Ovary (tissue), 3 donors: ENCODE measurements around the gene OR4E2.

ENCODE experiments used
- EP300 ChIP-seq: sonication (generic); formaldehyde crosslinking; IDR thresholded peaks from one replicate; pipeline ENCODE4 v1.6.1; 2017; ENCODE audit warnings: antibody characterized with exemption
- TF ChIP-seq, protein P1 (sequence below), 3 donors: fragments of 450-650 bp in 2 of 3; fragments of 200-600 bp in 1 of 3; IDR thresholded peaks; one replicate each; pipeline versions ENCODE4 v1.5.1 to v1.8.0; 2016 to 2022; ENCODE audit warnings: antibody characterized with exemption in 3 of 3, mild to moderate bottlenecking in 1 of 3
- donor health status: DM: no; HTN: no; CAD: no.

GRCh38 chr14:21680072-21680471 lies 26.4 kb downstream of the OR4E2 start:
- TF ChIP-seq, protein P1, sequence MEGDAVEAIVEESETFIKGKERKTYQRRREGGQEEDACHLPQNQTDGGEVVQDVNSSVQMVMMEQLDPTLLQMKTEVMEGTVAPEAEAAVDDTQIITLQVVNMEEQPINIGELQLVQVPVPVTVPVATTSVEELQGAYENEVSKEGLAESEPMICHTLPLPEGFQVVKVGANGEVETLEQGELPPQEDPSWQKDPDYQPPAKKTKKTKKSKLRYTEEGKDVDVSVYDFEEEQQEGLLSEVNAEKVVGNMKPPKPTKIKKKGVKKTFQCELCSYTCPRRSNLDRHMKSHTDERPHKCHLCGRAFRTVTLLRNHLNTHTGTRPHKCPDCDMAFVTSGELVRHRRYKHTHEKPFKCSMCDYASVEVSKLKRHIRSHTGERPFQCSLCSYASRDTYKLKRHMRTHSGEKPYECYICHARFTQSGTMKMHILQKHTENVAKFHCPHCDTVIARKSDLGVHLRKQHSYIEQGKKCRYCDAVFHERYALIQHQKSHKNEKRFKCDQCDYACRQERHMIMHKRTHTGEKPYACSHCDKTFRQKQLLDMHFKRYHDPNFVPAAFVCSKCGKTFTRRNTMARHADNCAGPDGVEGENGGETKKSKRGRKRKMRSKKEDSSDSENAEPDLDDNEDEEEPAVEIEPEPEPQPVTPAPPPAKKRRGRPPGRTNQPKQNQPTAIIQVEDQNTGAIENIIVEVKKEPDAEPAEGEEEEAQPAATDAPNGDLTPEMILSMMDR (IDR thresholded peaks at IDR 0.05) = no peak
- TF ChIP-seq EP300 = no peak
